SU-DHL-6 (cell line): ENCODE measurements around the gene DSG4.

Experiments
- CTCF ChIP-seq: fragments of 200-600 bp; sonication (generic); IDR thresholded peaks from one replicate; pipeline ENCODE4 v1.5.1; 2017; ENCODE audit warnings: antibody characterized with exemption, mild to moderate bottlenecking, low read length, moderate library complexity; ENCODE audit not compliant: insufficient read depth, poor library complexity, severe bottlenecking
- EZH2phosphoT487 ChIP-seq: fragments of 200-600 bp; sonication (generic), shearing (Covaris generic); conservative IDR thresholded peaks from 2 replicates; pipeline ENCODE4 v1.6.1; 2018; ENCODE audit warnings: mild to moderate bottlenecking, antibody characterized with exemption, low read length, moderate library complexity, mixed read lengths

- TF ChIP-seq CTCF (no peak), EZH2phosphoT487 (no peak)
Measured at GRCh38 chr18:31429623-31430022, 53.0 kb downstream of the DSG4 start.
